Endometrial microvascular endothelial cells (primary cell): ENCODE measurements around the gene HID1. TPM values are rescaled to one million over a fixed set of nuclear protein-coding genes. Genes with fewer than 3 reads are reported as not detected.
"Not testable (repeated sequence)": the region's sequence is repeated elsewhere in the genome, so short reads cannot be mapped to it uniquely, and the experiment has no call there.

ENCODE experiments used
- in situ Hi-C: cut with HindIII; loops from 2 replicates; pipeline ENCODE4 v1.10.0; 2017; ENCODE audit warnings: low sequenced_read_pairs, low pct_unique_long_range_greater_than_20kb; ENCODE audit errors: inconsistent ontology term
- total RNA-seq: library from RNA; depleted of rRNA; stranded (reverse); fragments of >200 nt; gene quantifications from one replicate; pipeline ENCODE4 v1.2.3, GENCODE V29; 2015; ENCODE audit errors: inconsistent ontology term

HID1 gene
- total RNA-seq, 1 donor from 2014 or later: 5.2 TPM

DNA sequence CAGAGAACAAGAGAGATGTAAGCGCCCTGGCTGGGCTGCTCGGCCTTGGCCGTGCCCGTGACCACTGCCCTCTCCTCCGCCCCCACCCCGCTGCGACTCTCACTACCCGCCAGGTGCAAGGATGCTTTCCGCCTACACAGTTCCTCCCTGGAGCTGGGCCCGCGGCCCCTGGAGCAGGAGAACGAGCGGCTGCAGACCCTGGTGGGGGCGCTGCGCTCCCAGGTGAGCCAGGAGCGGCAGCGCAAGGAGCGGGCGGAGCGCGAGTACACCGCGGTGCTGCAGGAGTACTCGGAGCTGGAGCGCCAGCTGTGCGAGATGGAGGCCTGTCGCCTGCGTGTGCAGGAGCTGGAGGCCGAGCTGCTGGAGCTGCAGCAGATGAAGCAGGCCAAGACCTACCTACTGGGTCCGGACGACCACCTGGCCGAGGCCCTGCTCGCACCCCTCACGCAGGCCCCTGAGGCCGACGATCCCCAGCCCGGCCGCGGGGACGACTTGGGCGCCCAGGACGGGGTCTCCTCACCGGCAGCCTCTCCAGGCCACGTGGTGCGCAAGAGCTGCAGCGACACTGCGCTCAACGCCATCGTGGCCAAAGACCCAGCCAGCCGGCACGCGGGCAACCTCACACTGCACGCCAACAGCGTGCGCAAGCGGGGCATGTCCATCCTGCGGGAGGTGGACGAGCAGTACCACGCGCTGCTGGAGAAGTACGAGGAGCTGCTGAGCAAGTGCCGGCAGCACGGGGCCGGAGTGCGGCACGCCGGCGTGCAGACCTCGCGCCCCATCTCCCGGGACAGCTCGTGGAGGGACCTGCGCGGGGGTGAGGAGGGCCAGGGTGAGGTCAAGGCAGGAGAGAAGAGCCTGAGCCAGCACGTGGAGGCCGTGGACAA is 30.8 kb upstream of the HID1 start:
- in situ Hi-C loops: no loop called here

DNA sequence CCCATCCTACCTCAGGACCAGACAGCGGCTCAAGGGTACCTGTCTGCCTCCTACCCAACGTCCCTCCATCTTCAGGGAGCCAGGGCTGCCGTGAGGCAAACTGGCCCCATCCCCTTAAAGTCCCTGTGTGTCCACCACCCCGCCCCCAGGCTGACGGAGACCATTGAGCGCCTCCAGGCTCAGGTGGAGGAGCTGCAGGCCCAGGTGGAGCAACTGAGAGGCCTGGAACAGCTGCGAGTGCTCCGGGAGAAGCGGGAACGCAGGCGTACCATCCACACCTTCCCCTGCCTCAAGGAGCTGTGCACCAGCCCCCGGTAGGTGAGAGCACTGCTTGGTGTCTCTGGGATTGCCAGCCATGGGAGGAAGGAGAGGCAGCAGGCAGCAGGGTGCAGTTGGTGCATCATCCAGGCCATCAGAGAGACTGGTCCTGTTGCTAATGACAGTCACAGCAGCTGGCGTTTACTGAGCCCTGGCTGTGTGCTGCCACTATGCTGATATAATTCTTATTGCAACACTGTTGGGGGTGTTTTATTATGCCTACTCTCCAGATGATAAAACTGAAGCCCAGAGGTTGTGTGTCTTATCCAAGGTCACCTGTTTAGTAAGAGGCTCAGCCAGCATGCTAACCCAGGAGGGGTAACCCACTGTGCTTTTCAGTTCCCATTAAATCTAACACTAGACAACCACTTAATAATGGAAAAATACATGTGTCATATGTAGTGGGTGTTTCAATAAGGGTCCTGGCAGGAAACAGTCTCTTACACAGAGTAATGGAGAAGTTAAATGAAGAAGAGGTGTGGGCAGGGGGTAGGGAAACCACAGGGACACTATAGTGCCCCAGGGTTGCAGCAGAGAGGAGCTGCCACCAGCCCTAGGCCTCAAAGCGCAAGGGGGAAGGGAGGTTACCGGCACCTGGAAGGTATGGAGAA is 29.6 kb upstream of the HID1 start:
- in situ Hi-C loops: no loop called here

DNA sequence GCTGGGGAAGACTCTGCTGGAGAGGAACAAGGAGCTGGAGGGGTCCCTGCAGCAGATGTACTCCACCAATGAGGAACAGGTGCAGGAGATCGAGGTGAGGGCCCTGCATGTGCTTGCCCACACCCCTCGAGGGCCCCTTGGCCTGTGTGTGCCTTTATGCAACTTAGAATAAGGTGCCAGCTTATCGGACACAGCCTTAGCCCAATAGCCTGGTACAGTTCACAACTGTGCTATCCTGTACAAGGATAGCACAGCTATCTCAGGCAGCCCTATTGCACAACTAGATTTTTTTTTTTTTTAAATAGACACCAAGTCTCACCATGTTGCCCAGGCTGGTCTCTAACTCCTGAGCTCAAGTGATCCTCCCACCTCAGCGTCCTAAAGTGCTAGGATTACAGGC is 27.0 kb upstream of the HID1 start:
- in situ Hi-C loops: no loop called here

DNA sequence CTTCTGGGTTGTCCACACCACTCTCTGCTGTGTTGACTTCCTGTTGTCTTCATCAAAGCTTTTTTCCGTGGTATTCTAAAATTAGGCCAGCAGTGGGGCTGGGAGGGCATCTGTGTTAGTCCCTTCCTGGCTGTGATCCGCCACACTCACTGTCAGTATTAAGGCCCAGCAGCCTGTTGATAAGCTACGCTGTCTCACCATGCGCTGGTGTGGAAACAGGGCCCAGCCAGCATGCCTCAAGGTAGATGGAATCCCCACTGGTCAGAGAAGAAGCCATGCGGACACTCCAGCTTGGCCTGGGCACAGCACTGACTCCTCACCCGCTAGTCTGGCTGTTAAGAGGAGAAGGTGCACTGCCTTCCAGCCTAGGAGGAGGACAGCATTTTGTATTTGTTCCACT is 26.2 kb upstream of the HID1 start:
- in situ Hi-C loops: no loop called here

DNA sequence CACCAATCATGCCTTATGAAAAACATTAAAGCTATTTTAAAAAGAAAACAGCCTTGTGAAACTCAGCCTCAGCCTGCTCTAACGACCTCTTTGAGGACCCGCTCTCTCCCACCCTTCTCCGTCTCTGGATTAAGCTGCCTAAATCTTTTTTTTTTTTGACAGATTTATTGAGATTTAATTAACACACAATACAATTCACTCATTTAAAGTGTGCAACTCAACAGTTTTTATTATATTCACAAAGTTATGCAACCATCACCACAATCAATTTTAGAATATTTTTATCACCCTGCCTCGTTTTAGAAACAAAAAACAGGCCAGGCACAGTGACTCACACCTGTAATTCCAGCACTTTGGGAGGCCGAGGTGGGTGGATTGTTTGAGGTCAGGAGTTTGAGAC is 23.3 kb upstream of the HID1 start:
- in situ Hi-C loops: no loop called here

DNA sequence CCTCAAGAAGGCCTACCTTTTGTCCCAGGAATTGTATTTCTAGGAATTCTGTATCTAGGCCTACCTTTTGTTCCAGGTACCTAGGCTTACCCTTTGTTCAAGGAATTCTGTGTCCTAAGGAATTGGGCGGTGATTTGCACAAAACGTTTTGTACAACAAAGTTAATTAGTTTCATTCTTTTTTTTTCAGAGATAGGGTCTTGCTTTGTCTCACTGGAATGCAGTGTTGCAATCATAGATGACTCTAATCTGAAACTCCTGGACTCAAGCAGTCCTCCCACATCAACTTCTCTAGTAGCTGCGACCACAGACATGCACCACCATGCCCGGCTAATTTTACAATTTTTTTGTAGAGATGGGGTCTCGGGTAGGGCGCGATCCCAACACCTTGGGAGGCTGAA is 21.9 kb upstream of the HID1 start:
- in situ Hi-C loops: no loop called here

DNA sequence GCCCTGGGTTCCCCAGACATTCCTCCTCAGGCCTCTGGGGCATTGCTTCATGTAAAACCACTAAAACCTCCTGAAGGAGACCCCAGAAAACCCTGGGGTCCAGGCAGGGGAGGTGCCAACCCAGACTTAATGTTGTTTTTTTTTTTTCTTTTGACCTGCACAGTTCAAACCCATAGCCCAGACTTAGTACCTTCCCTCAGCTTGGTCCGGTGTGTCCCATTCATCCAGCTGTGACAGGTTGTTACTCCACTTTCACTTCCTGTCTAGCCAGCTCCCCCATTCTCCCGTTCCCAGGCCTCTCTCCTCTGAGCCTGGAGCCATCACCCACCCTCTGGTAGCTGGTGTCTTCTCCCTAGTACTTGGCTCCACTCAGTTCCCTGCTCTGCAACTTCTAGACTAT is 19.7 kb upstream of the HID1 start:
- in situ Hi-C loops: no loop called here

DNA sequence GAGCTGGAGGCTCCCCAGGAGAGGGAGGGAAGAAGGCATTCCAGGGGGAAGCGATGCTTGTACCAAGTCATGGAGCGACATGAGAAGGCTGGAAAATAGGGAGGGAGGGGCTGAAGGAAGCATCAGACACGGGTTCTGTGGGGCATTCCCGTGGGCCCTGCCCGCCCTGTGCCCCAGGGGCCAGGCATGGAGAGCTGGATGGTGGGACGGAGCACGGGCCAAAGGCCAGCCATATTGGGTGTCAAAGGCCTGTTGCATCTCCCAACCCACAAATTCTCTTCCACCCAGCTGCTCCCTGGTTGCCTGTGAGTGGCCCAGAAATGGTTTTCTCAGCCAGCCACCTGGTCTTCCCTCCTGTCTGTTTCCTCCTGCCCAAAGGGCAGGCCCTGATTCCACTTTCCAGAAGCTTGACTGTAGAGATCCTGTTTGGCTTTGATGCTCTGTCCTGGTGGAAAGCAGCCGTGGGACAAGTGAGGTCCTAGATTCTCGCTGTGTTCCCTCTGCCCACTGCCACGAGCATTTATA is 18.1 kb upstream of the HID1 start:
- in situ Hi-C loops: no loop called here

DNA sequence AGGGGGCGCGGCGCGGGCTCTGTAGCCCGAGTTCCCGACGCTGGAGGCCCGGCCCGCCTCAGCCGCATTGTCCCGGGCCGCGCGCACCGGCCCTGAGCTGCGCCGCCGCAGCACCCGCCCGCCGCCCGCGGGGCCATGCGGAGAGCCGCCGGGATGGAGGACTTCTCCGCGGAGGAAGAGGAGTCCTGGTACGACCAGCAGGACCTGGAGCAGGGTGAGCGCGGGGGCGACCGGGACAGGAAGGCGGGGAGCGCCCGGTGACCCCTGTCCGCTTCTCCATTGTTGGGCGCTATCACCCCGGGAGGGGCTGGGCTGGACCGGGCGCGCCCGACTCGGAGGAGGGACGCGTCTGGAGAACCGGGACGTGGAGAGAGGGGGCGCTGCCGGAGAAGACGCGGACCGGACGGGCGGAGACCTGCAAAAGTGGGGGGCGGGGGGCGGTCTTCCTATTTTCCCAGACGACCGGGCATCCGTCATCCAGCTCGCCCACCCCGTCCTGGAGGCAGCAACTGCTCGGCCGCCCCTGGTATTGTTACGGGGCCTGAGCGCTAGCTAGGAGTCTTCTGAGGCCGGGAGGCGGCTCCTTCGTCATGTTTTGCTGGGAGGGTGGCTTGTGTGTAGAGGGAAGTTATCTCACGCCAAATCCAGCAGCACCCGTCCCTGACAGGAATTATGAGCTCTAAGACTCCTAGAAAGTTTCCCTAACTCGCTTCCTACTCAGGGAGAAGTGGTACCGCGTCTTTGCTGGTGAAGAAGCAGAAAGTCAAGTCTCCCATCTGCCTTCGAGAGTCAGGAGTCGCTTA is 15.6 kb upstream of the HID1 start:
- in situ Hi-C loops: no loop called here

DNA sequence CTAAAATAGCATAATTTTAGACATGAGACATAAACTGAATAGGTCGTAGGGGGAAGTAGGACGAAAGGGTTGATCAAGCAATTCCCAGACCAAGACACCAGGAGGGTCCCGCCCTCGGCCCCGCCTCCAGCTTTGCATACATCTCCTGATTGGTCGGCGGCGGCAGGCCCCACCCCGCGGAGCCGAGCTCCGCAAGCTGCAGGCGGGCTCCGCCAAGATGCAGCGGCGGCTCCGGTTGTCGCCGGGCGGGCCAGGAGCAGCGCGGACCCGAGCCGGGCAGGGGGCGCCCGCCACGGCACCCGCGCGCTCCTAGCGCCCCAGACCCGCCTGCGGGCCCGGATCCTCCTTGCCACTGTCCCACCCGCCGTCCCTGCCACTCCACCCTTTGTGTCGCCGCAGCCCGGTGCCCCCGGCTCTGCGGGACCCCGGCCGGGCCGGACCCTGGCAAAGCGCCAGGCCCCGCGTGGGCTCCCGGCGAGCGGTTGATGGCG is 14.9 kb upstream of the HID1 start, which contains the start of gene CDR2L:
CDR2L (plus strand) TSS at position 215 of the 491 bp plus-strand sequence. CDS start 412 bp downstream, outside the sequence.
- in situ Hi-C loops: no loop called here

DNA sequence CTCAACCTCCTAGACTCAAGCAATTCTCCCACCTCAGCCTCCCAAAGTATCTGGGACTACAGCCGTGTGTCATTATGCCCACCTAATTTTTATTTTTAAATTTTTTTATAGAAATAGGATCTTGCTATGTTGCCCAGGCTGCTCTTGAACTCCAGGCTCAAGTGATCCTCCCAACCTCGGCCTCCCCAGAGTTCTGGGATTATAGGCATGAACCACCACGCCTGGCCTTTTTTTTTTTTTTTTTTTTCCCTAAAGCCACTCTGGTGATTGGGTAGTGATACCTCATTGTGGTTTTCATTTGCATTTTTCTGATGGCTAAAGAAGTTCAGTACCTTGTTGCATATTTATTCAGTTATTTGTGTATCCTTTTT is 13.6 kb upstream of the HID1 start:
- in situ Hi-C loops: no loop called here

DNA sequence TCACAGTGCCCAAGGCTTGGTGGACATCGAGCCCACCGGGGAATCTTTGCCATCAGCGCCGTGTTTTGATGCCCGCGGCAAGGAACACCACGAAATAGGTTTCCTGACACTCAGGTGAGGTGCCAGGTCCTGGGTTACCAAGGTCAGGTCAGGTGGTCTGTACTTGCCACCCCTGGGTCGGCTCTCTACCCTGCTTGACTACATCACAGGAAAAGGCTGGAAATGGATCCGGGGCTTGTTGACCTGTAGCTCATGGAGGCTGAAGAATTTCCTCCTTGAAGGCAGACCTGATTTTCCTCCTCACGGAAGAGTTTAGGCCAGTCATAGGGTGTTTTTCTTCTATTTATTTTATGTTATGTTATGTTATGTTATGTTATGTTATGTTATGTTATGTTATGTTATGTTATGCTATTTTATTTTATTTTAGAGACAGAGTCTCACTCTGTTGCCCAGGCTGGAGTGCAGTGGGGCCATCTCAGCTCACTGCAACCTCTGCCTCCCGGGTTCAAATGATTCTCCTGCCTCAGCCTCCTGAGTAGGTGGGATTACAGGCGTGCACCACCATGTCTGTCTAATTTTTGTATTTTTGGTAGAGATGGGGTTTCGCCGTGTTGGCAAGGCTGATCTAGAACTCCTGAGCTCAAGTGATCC is 10.2 kb upstream of the HID1 start:
- in situ Hi-C loops: not testable (repeated sequence)

DNA sequence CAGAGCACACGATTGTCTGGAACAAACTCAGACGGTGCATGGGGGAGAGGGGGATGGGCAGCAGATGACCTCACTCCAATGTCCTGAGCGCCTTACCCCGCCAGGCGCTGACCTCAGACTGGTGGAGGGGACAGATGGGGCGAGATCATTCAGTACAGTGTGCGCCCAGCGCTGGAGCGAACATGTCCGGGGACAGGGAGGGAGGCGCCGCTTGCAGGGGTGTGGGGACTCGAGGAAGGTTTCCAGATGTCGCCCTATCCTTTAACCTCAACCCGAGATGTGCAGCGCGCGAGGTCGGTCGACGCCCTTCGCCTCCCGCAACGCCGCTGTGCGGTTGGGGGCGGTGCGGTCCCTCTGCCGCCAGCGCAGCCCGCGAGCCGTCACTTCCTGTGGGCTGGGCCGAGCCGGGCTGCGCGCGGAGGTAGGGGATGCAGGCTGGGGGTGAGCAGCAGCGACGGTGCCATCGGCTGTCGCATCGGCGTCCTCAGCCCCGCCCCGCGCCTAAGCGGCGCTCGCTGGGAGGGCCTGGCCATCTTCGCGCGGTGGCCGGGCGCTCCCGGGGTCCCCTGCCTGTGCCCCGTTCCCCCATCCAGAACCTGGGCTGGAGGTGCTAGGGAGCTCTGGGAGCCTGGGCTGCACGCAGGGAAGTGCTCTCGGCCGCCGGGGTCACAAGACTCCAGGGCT is 9.6 kb upstream of the HID1 start:
- in situ Hi-C loops: no loop called here

DNA sequence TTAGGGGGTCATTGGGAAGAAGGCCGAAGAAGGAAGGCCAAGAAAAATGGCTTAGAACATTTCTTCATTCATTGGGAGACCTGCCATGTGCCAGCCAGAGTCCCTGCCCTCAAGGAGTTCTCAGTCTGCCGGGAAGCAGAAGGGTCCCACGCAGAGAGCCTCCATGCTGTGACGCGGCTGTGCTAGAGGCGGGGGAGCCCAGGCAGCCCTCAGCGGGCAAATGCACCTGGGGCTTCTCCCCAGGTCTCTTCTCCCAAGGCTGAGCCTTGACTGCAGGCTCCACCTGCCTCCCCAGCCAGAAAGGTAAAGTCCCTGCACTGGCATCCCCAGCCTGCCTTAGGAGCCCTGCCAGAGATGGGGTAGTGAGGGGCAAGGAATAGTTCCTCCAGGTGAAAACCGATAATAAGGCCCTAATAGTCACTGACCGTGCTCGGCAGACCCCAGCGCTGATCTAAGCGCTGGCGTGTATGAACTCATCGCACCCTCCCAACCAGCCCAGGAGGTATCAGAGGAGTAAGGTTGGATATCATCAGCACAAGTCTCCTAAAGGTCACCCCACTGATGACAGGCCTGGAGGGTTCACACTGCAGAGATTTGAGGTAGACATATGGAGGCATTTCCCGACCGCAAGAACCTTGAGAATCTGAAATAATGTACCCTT is 8.9 kb upstream of the HID1 start:
- in situ Hi-C loops: no loop called here

DNA sequence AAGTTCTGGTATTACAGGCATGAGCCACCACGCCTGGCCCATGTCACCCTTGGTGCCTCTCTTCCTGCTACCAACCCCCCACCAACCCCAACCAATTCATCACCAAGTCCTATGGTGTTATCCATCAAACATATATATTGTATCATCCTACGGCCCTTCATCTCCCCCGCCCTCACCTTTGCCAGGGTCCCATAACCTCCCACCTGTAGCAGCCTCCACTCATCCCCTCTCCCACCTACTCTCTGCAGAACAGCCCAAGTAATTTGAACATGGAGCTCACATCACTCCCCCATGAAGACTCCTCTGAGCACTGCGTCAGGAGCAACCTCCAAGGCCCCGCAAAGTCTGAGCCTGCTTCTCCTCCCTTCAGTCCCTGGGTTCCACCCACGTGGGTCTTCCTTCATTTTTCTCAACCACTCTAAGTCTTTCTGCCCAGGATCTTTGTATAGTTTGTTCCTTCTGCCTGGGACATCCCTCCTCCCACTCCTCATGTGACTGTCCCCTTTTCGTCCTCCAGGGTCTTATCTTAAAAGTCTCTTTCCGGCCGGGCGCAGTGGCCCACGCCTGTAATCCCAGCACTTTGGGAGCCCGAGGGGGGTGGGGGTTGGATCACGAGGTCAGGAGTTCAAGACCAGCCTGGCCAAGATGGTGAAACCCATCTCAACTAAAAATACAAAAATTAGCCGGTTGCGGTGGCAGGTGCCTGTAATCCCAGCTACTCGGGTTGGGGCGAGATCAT is 7.0 kb upstream of the HID1 start:
- in situ Hi-C loops: no loop called here

DNA sequence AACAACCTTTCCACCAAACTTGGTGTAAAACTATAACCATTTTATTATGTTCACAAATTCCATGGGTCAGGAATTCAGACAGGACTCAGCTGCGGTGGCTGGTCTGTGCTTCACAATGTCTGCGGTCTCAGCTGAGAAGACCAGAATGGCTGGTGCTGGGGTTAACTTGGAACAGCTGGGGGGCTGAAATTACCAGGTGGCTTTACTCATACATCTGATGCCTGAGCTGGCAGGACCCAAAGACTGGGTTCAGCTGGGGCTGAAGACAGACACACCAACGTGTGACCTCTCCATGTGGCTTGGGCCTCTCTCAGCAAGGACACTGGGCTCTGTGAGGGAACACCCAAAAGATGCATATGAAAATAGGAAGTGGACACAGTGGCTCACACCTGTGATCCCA is 5.7 kb upstream of the HID1 start:
- in situ Hi-C loops: no loop called here

DNA sequence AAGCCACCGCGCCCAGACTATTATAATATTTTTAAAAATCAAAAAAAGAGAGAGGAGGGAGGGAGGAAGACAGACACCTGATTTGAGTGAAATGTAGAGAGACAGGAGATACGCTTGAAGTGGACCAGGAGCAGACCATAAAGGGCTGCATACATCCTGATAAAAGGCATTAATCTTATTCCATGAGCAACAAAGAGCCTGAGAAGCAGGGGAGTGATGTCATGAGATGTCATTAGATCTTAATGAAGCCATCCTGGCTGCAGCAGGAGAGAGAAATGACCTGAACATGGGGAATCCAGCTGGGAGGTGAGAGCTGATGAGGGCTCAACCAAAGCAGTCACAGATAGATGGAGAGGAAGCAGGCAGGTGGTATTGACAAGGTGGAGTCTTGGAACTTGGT is 5.2 kb upstream of the HID1 start:
- in situ Hi-C loops: no loop called here
